ENCODE data around the gene USP3. TPM values are rescaled to one million over a fixed set of nuclear protein-coding genes. Genes with fewer than 3 reads are reported as not detected.

The USP3 gene
- total and polyA plus RNA-seq, 2 of the 13 experiments (the other 11 are each of a cell fraction or from before 2014, with no cell fraction given) = 14.3 to 61.2 TPM

GRCh38 chr15:63598473-63599400, 94.3 kb downstream of the USP3 start:
- ATAC-seq = peak; percentile 57
- peak; percentile 66 for FAIRE-seq
- Histone ChIP-seq H2AFZ (ENCODE audit: low read length) (no peak overlapping the region), H3K4me3 (replicated peaks in 1 of 3; ENCODE audit: insufficient read depth in 1 of 3, low read depth in 2 of 3, low read length in 3 of 3) (peak overlapping the region; percentile 61 to 88 (median 79); a peak in 5 of 6 replicates), H3K27me3 (ENCODE audit: control insufficient read depth in 1 of 2, insufficient read depth in 2 of 2, low read length in 2 of 2) (no peaks in the 10 kb centered on the region; a peak in 1 of 5 replicates), H3K36me3 (replicated peaks in 1 of 2; ENCODE audit: control insufficient read depth in 1 of 2, insufficient read depth in 2 of 2, low read length in 2 of 2) (peaks cover 2 to 5% of the 10 kb centered on the region in 2 experiments; a peak in 2 of 5 replicates), H3K79me2 (ENCODE audit: insufficient read depth, low read length) (no peaks in the 10 kb centered on the region), H4K20me1 (ENCODE audit: insufficient read depth, low read length) (no peaks in the 10 kb centered on the region), H3K4me2 (ENCODE audit: low read depth, low read length) (peak overlapping the region; percentile 99), H3K9me3 (ENCODE audit: low read length) (no peaks in the 10 kb centered on the region), H3K27ac (ENCODE audit: extremely low read length, insufficient read depth, low read length) (peak overlapping the region; percentile 83), H3K4me1 (ENCODE audit: insufficient read depth, low read length) (peaks cover 41% of the 10 kb centered on the region), H3K9ac (ENCODE audit: insufficient read depth, low read depth, low read length) (peak overlapping the region; percentile 83)
- no TSS peak for BruUV-seq (replicated peaks)
- WGBS (ENCODE audit: low lambda C conversion rate) = 17% methylated on average over 10 of the region's 12 CpGs
- peak; percentile 32 for DNase-seq (ENCODE audit: low spot score)
- intact Hi-C loops (cut with micrococcal nuclease; ENCODE audit: unreplicated experiment) = loop anchor here (5.0 kb wide), 2 partner anchors 131 to 306 kb away; no protein-coding TSS in a partner anchor
- in situ Hi-C loops (cut with HindIII; ENCODE audit: extremely low pct_ligation_motif_present, low pct_unique_long_range_greater_than_20kb) = no loop called here
- CTCF ChIA-PET (ENCODE audit: low intra/inter-chr PET ratio, low total read pairs) = interaction anchor here (1.3 to 2.0 kb wide), 2 partner anchors 111 to 131 kb away, joined by 4 to 9 read pairs; no protein-coding TSS in a partner anchor
- POLR2A ChIA-PET = interaction anchor here (0.8 to 4.3 kb wide), 11 partner anchors 12 to 564 kb away, joined by 3 to 31 read pairs (median 5); partner anchors contain the start of genes CIAO2A, PPIB and USP3
- TF ChIP-seq ZBTB34 (CRISPR knock-in tag; IDR thresholded peaks at IDR 0.05) = no peak
- no peak for TF ChIP-seq ZNF772 (CRISPR knock-in tag; IDR thresholded peaks at IDR 0.05)
- TF ChIP-seq NR2F1 (CRISPR knock-in tag; IDR thresholded peaks at IDR 0.05) = no peak
- TF ChIP-seq KDM5A (IDR thresholded peaks at IDR 0.05; ENCODE audit: borderline replicate concordance, low read length) = no peak
- 0 out of 2 replicates have a peak, but pooled peaks have one; percentile 22 for TF ChIP-seq HOXA3 (CRISPR knock-in tag; IDR thresholded peaks at IDR 0.05)
- 0 out of 2 replicates have a peak, but pooled peaks have one; percentile 21 for TF ChIP-seq BHLHE40 (IDR thresholded peaks at IDR 0.05; ENCODE audit: low read length)
- TF ChIP-seq ZNF362 (CRISPR knock-in tag; IDR thresholded peaks at IDR 0.05; ENCODE audit: borderline replicate concordance) = no peak
- TF ChIP-seq ZKSCAN8 (CRISPR knock-in tag; IDR thresholded peaks at IDR 0.05; ENCODE audit: borderline replicate concordance) = no peak
- TF ChIP-seq ZMYM3 (CRISPR knock-in tag; IDR thresholded peaks at IDR 0.05) = no peak
- TF ChIP-seq ZNF230 (CRISPR knock-in tag; IDR thresholded peaks at IDR 0.05) = no peak
- TF ChIP-seq MIXL1 (CRISPR knock-in tag; IDR thresholded peaks at IDR 0.05) = no peak
- no peak for TF ChIP-seq EZH2 (conservative IDR thresholded peaks at IDR 0.05; ENCODE audit: low read depth, low read length)
- no peak for TF ChIP-seq ARID4A (CRISPR knock-in tag; IDR thresholded peaks at IDR 0.05; ENCODE audit: borderline replicate concordance)
- 0 out of 2 replicates have a peak, but pooled peaks have one; percentile 30 for TF ChIP-seq E2F1 (CRISPR knock-in tag; IDR thresholded peaks at IDR 0.05)

All from HepG2 (cell line).